HCT116 (cell line): ENCODE results near the gene ANKRD23. TPM values are rescaled to one million over a fixed set of nuclear protein-coding genes. Genes with fewer than 3 reads are reported as not detected.

Experiments used
- ATAC-seq: fragments of 200-7000 bp; cut with Tn5 transposase; 2 replicates; pipeline ENCODE4 v1.9.1; 2020; ENCODE audit warnings: mild to moderate bottlenecking, moderate library complexity
- BruUV-seq: library from RNA; stranded (reverse); fragments of 400-500 nt; replicated peaks from 2 replicates; lab custom pipeline; 2021; lab: Mats Ljungman, UMichigan
- CTCF ChIA-PET: fragments of 300-600 bp; sonication (Branson Sonifier 250); formaldehyde crosslinking; loops from one replicate; lab custom pipeline; 2021; ENCODE audit warnings: antibody characterized with exemption; lab: Charles Lee
- POLR2A ChIA-PET: fragments of 300-600, 350-600 bp; sonication (Branson Sonifier 250); formaldehyde crosslinking; loops from one replicate; lab custom pipeline; 2021; ENCODE audit warnings: antibody characterized with exemption; lab: Charles Lee
- RAD21 ChIA-PET, 2 experiments: fragments of 300-600 bp; sonication (Branson Sonifier 250); formaldehyde crosslinking; loops; one replicate each; lab custom pipeline; 2023; ENCODE audit warnings: low total read pairs in 2 of 2; ENCODE audit not compliant: uncharacterized antibody in 2 of 2, unreplicated experiment in 2 of 2, low non-redundant PET in 1 of 2; lab: Charles Lee
- DNase-seq: peaks from one replicate; pipeline ENCODE4 v3.0.0-alpha.2; 2010; ENCODE audit warnings: low read depth, low spot score
- H2AFZ ChIP-seq: fragments of 200-600 bp; shearing (Covaris generic), sonication (generic); 2 replicates; pipeline ENCODE4 v1.6.1; 2017; ENCODE audit warnings: low read depth, mixed run types, mixed read lengths, antibody characterized with exemption, low read length; ENCODE audit not compliant: poor library complexity, severe bottlenecking
- H3K27ac ChIP-seq: 2 replicates; pipeline ENCODE4 v1.5.1; 2012; ENCODE audit warnings: low read depth, low read length
- H3K27me3 ChIP-seq: fragments of 200-600 bp; sonication (generic); 2 replicates; pipeline ENCODE4 v1.6.1; 2016; ENCODE audit warnings: mixed run types, low read length, mixed read lengths; ENCODE audit not compliant: insufficient read depth
- H3K36me3 ChIP-seq, 2 experiments: fragments of 200-500 bp in 1 of 2; fragments of 200-600 bp in 1 of 2; sonication (Bioruptor generic) in 1 of 2; sonication (generic) in 1 of 2; 2 replicates each; pipeline versions ENCODE4 v1.5.1 to v1.6.1; 2014 to 2016; ENCODE audit warnings: low read length in 2 of 2, inconsistent platforms in 1 of 2, mixed read lengths in 1 of 2, mixed run types in 1 of 2; ENCODE audit not compliant: insufficient read depth in 2 of 2, control insufficient read depth in 1 of 2
- H3K4me1 ChIP-seq, 2 experiments: fragments of 200-600 bp in 1 of 2; sonication (generic) in 1 of 2; 2 replicates each; pipeline versions ENCODE4 v1.5.1 to v1.6.1; 2012 to 2017; ENCODE audit warnings: low read length in 2 of 2, inconsistent platforms in 1 of 2, mild to moderate bottlenecking in 1 of 2, mixed read lengths in 1 of 2, mixed run types in 1 of 2, moderate library complexity in 1 of 2; ENCODE audit not compliant: insufficient read depth in 2 of 2, control insufficient read depth in 1 of 2
- H3K4me2 ChIP-seq: fragments of 200-600 bp; sonication (generic); 2 replicates; pipeline ENCODE4 v1.6.1; 2017; ENCODE audit warnings: mixed run types, low read length, mixed read lengths
- H3K4me3 ChIP-seq, 2 experiments: fragments of 200-600 bp in 1 of 2; sonication (generic) in 1 of 2; replicated peaks in 1 of 2; 2 replicates each; pipeline ENCODE4 v1.5.1; 2011 to 2016; ENCODE audit warnings: low read length in 2 of 2, control low read depth in 1 of 2, low read depth in 1 of 2, mild to moderate bottlenecking in 1 of 2, mixed read lengths in 1 of 2, mixed run types in 1 of 2
- H3K79me2 ChIP-seq: fragments of 200-600 bp; sonication (generic); 2 replicates; pipeline ENCODE4 v1.6.1; 2017; ENCODE audit warnings: mild to moderate bottlenecking, mixed run types, low read length, moderate library complexity, mixed read lengths; ENCODE audit not compliant: insufficient read depth
- H3K9ac ChIP-seq: fragments of 200-600 bp; sonication (generic); 2 replicates; pipeline ENCODE4 v1.6.1; 2016; ENCODE audit warnings: low read length, mixed read lengths
- H3K9me2 ChIP-seq: fragments of 200-600 bp; sonication (generic), shearing (Covaris generic); 2 replicates; pipeline ENCODE4 v1.6.1; 2017; ENCODE audit warnings: mixed run types, mild to moderate bottlenecking, moderate library complexity; ENCODE audit not compliant: insufficient read depth
- H3K9me3 ChIP-seq, 2 experiments: fragments of 200-500 bp in 1 of 2; fragments of 200-600 bp in 1 of 2; sonication (Bioruptor generic) in 1 of 2; sonication (generic) in 1 of 2; 2 replicates each; pipeline ENCODE4 v1.6.1; 2014 to 2017; ENCODE audit warnings: low read length in 2 of 2, mixed read lengths in 2 of 2, inconsistent platforms in 1 of 2, low read depth in 1 of 2, mild to moderate bottlenecking in 1 of 2, mixed run types in 1 of 2, moderate library complexity in 1 of 2; ENCODE audit not compliant: control insufficient read depth in 1 of 2, insufficient read depth in 1 of 2
- H4K20me1 ChIP-seq: fragments of 200-600 bp; sonication (generic), shearing (Covaris generic); 2 replicates; pipeline ENCODE4 v1.6.1; 2017; ENCODE audit warnings: mixed run types, mild to moderate bottlenecking, moderate library complexity; ENCODE audit not compliant: insufficient read depth
- ATF3 ChIP-seq: IDR thresholded peaks from 2 replicates; pipeline ENCODE4 v1.6.1; 2012
- ELF1 ChIP-seq: IDR thresholded peaks from 2 replicates; pipeline ENCODE4 v1.6.1; 2012; ENCODE audit warnings: low read depth, borderline replicate concordance
- EZH2 ChIP-seq: fragments of 200-600 bp; sonication (generic); IDR thresholded peaks from 2 replicates; pipeline ENCODE4 v1.6.1; 2017; ENCODE audit warnings: antibody characterized with exemption, mixed run types
- EZH2phosphoT487 ChIP-seq: fragments of 200-600 bp; IDR thresholded peaks from 2 replicates; pipeline ENCODE4 v1.6.1; 2018; ENCODE audit warnings: antibody characterized with exemption, borderline replicate concordance
- FOSL1 ChIP-seq: IDR thresholded peaks from 2 replicates; pipeline ENCODE4 v1.6.1; 2012; ENCODE audit warnings: low read depth
- JUND ChIP-seq: IDR thresholded peaks from 2 replicates; pipeline ENCODE4 v1.6.1; 2012
- POLR2A ChIP-seq: IDR thresholded peaks from 2 replicates; pipeline ENCODE4 v1.7.0; 2011; ENCODE audit warnings: borderline replicate concordance; ENCODE audit not compliant: insufficient read depth, insufficient read length; ENCODE audit errors: extremely low read depth
- RAD21 ChIP-seq: IDR thresholded peaks from 2 replicates; pipeline ENCODE4 v1.6.1; 2012; ENCODE audit warnings: low read depth, mild to moderate bottlenecking
- SIN3A ChIP-seq: IDR thresholded peaks from 2 replicates; pipeline ENCODE4 v1.6.1; 2012; ENCODE audit warnings: low read depth
- SRF ChIP-seq: IDR thresholded peaks from 2 replicates; pipeline ENCODE4 v1.6.1; 2012; ENCODE audit warnings: low read depth
- TCF7L2 ChIP-seq: IDR thresholded peaks from 2 replicates; pipeline ENCODE4 v1.7.0; 2011; ENCODE audit warnings: borderline replicate concordance, inconsistent platforms; ENCODE audit not compliant: insufficient read depth, insufficient read length; ENCODE audit errors: extremely low read depth
- YY1 ChIP-seq: IDR thresholded peaks from 2 replicates; pipeline ENCODE4 v1.6.1; 2011; ENCODE audit warnings: low read length, low read depth, moderate library complexity, mild to moderate bottlenecking; ENCODE audit not compliant: insufficient replicate concordance; ENCODE audit errors: extremely low read depth
- ZBTB33 ChIP-seq: IDR thresholded peaks from 2 replicates; pipeline ENCODE4 v1.6.1; 2011; ENCODE audit warnings: mild to moderate bottlenecking, low read length, moderate library complexity; ENCODE audit not compliant: insufficient replicate concordance; ENCODE audit errors: extremely low read depth
- ZFX ChIP-seq: fragments of 450-650 bp; IDR thresholded peaks from 2 replicates; pipeline ENCODE4 v1.6.1; 2017
- ZNF274 ChIP-seq: fragments of 200-500 bp; sonication (Bioruptor generic); IDR thresholded peaks from 2 replicates; pipeline ENCODE4 v1.6.1; 2014; ENCODE audit warnings: mild to moderate bottlenecking, low read depth, low read length, inconsistent platforms
- intact Hi-C: fragments of 100-400 bp; cut with micrococcal nuclease; formaldehyde crosslinking; loops from 2 replicates; pipeline ENCODE4 v1.10.0; 2022
- total RNA-seq: library from RNA; stranded (reverse); gene quantifications from one replicate; pipeline ENCODE4 v1.2.1, GENCODE V29; 2021; ENCODE audit not compliant: unreplicated experiment

The ANKRD23 gene
- total RNA-seq, 1 experiment from 2014 or later = 1.4 TPM

- Histone ChIP-seq H3K4me1 (peaks cover 15 to 34% of the 10 kb centered on the region in 2 experiments; a peak in 3 of 4 replicates), H2AFZ (no peak overlapping the region), H3K27ac (no peak overlapping the region), H3K4me2 (no peak overlapping the region; the same call in 1 of the 2 replicates), H3K9me3 (no peaks in the 10 kb centered on the region), H4K20me1 (no peaks in the 10 kb centered on the region), H3K27me3 (no peaks in the 10 kb centered on the region), H3K36me3 (no peaks in the 10 kb centered on the region), H3K9ac (no peak overlapping the region), H3K9me2 (no peaks in the 10 kb centered on the region), H3K79me2 (no peaks in the 10 kb centered on the region), H3K4me3 (no peak overlapping the region)
- intact Hi-C loops = no loop called here
- TF ChIP-seq RAD21 (no peak), YY1 (no peak), ZBTB33 (no peak), JUND (no peak), ELF1 (no peak), SIN3A (no peak), POLR2A (no peak), FOSL1 (no peak), ATF3 (no peak), EZH2phosphoT487 (no peak), TCF7L2 (no peak), EZH2 (no peak), ZNF274 (no peak), SRF (no peak), ZFX (no peak)
- ChIA-PET CTCF (no interaction called here), RAD21 (no interaction called here), POLR2A (no interaction called here)
- ATAC-seq (peak; percentile 41; the same call in 1 of the 2 replicates), DNase-seq (no peak)
- no TSS peak for BruUV-seq
These were observed 32.6 kb upstream of the ANKRD23 start for GRCh38 chr2:96876269-96877041.
